Measurements from ENCODE around the gene DNASE1L2.

Gene DNASE1L2

DNA sequence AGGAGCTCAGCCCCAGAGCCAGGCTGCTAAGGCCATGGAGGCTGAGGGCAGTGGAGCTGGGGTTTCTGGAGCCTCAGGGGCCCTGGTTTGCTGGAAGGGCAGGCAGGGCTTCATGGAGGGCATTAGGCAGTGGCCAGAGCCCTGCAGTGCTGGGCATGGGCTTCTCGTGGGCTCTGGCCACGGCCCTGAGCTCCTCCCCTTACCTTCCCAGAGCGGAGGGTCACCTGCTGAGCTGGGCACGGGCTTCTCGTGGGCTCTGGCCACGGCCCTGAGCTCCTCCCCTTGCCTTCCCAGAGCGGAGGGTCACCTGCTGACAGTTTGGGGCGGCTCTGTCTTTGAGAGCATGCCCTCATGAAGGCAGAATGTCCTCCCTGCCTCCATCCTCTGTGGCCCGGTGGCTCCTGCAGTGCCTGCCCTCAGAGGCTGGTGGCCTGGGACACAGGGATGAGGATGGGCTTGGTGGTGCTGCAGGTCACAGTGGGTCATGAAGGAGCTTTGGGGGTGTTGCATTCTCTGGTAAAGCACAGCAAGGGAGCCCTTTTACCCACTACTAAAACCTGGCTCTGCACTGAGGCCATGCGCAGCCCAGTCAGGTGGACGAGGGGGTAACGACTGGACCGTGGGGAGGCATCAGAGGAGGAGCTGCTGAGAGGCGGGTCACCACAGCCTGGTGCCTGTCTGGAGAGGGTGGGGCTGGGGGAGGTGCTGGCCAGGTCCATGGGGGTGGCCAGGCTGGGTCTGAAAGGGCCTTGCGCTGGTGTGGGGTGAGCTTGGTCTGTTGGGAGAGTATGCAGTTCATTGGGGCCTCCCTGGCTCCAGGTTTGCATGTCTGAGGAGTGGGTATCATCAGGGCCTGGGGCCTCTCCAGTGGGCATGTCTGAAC is 34.6 kb downstream of the DNASE1L2 start:
- DNase-seq (ENCODE audit: low read depth): no peak

DNA sequence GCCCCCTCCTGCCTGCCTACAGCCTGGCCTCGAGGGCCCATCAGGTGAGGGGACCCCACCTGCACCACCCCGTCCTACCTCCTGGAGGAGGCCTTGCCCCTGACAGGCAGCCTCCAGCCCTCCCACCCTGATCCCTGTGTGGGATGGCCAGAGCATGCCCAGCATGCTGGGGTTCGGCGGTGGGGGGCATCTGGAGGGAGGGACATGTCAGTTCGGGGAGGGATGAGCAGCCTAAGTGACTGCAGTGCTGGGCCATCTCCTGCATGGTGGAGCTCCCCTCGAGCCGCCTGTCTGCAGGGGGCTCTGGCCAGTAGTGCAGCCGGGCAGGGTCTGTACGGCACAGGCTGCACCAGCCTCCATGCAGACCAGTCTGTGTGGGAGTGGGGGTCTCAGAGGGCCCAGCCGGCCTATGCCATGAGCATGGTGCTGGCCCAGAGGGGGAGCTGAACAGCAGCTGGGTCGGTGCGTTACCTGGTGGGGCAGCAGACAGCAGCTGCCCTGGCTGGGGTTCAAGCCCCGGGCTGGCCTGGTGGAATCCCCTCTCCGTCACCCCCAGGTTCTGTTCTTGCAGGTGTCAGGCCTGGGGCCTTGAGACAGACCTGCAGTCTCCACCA is 35.7 kb downstream of the DNASE1L2 start:
- DNase-seq (ENCODE audit: low read depth): no peak

DNA sequence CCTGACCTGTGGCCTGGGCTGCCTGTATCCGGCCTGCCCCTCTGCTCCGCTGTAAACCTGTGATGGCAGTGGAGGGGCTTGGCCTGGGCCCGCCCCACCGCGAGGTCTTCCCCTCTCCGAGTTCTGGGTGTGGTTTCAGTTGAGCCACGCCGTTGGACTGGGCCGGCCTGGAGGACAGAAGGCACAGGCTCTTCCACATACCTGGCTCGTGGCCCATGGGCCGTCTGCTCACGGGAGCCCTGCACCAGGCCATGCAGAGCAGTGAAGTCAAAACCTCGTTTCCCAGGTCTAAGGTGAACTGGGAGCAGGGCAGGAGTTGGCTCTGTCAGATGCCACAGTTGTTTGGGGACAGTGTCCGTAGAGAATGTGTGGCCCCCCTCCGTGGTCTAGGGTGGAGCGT is 37.2 kb downstream of the DNASE1L2 start:
- no peak for DNase-seq (ENCODE audit: low read depth)

DNA sequence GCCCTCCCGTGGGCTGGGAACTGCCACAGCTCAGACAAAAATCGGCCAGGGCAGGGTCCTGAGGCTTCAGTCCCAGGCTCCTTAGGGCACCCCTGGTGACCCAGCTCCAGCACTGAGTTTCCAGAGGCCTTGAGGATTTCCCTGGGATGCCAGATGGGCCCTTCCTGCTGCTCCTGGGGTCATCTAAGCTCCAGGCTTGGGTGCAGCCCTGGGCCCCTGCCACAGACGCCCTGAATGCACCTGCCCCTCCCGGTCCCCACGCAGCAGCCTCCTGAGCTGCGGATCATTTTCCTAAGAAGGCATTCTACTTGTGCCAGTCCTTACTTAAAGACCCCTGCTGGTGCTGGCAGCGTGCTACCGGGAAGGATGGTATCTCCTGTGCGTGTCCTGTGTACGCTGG is 37.7 kb downstream of the DNASE1L2 start:
- no peak for DNase-seq (ENCODE audit: low read depth)

DNA sequence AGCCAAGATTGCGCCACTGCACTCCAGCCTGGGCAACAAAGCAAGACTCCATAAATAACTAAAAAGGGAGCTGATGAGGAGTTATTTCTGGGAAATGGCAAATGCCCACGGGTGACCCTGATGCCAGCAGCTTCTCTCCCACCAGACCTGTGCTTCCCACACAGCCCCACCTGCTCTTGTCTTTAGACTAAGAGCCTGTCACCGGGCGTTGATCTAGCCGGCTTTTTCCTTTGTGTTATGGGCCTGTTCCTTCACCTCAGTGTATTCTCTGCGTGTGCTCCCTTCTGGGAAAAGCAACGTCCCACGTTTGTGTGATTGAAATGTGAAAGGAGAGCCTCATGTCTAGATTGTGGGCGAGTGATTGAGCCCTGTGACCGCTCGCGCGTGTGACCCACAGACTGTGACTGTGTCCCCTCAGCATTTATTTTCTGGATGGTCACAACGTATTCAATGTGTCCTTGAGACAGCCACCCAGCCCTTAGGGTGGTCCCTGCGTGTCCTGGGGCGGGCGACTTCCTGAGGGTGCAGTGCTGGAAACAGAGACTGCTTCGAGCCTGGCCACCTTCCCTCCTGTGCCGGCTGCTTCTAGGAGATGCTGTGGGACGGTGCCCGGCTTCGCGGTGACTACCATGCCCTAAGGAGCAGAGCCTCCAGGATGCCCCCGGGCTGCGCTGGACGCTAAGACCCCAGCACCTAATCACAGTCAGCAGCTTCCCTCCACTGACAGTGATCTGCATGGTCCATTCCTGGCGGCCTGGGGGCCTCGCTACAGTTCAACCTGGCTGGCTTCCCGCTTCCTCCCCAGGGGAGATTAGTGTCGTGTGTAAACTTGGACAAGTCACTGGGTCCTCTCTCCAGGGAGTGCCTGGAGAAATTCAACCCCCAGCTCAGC is 39.5 kb downstream of the DNASE1L2 start:
- no peak for DNase-seq (ENCODE audit: low read depth)

DNA sequence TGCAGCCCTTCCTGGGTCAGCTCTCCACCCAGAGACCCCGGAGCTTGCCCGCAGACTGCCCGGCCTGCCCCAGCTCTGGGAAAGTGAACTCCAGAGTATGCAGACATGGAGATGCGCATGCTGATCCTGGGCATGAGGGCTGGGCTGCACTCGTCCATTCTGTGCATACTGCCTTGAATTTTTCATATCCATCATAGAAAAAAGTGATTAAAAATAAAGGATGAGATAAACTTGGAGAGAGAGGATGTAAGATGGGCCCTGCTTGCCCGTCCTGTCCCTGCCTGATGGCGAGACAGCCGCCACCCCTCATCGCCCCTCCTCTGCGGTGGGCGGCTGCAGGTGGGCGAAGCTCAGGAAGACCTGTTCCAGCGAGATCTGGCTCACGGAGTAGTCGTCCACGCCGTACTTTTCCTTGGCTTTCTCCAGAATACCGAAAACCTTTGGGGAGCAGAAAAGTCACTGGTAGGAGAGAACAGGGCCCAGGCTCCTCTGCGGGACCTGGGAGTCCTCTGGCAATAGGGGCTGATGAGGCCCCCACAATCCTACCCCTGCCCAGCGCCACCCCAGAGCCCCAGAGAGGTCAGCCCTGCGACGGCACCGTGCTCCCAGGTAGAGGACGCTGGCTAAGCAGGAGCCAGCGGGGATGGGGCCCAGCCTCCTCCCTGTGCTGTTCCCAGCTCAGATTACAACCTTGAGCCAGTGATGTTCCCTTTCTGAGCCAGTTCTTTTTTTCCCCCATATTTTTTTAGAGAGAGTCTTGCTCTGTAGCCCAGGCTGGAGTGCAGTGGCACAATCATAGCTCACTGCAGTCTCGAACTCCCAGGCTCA is 40.3 kb downstream of the DNASE1L2 start:
- DNase-seq (ENCODE audit: low read depth): no peak

DNA sequence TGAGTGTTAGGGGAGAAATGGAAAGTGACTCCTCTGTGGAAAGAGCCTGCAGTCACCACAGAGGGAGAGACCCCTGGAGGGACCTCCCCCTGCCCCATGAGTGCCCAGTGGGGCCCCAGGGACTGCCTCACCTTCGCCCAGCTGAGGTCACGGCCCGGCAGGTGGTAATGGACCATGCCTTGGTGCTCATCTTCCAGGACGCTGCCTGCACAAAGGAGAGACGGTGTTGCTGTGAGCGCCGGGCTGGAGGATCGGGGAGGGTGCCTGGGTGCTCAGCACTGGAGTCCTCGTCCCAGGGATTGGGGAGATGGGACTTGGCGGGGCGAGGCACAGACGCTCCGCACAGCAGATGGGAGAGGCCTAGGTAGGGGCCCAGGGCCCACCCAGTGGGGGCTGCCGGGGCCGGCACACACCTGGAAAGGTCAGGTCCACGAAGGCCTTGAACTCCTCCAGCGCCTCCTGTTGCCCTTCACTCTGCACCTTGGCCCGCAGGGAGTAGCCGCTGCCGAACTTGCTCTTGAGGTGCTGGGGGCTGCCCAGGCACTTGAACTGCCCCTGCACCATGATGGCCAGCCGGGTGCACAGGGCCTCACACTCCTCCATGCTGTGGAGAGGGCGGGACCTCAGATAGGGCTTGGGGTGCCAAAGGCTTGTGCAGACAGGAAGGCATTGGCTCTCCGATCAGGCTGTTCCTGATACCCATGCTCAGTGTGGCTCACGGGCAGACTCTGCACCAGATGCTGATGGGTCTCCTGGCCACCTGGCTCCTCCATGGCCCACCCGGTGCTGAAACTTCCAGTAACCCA is 41.4 kb downstream of the DNASE1L2 start:
- no peak for DNase-seq (ENCODE audit: low read depth)

DNA sequence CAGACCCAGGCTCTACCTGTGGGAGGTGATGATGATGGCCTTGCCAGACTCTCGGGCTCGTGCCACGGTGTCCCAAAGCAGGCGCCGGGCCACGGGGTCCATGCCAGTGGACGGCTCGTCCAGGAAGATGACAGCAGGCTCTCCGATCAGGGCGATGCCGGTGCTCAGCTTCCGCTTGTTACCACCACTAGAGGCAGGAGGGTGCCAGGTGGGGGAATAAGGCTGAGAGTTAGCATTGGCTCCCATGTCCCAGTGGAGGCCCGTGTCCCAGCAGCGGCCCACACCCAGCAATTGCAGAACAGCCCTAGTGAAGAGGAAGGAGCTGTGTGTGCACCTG is 42.0 kb downstream of the DNASE1L2 start:
- no peak for DNase-seq (ENCODE audit: low read depth)

DNA sequence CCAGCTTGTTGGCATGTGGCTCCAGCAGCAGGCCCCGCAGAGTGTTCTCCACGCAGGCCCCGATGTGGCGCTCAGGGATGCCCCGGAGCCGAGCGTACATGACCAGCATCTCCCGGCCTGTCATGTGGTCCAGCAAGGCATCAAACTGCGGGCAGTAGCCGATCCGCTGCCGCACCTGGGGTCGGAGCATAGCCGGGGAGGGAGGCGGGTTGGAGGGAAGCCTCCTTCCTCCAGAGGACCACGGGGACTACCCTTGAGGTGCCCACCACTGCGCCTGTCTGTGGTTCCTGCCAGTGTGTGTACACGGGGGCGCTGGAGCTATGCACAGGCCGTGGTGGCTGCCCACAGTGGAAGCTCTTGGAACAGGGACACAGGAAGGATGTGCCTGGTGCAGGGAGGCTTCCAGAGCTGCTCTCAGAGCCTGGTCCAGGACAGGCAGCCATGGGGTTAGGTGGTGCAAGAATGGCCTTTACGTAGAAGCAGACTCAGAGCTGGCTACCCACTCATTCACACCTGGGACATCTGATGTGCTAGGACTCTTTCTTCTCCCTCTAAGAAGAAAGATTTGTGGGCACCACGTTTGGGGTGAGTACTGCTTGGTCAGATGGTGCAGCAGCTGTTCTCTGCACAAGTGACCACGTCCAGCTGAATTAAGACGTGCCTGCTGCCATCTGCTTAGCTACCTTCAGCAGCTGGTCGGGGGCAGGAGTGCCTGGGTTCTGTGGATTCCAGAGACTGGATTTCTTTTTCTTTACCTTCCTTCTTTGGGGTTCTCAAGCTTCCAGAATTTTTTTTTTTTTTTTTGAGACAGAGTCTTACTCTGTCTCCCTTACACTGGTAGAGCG is 42.9 kb downstream of the DNASE1L2 start:
- no peak for DNase-seq (ENCODE audit: low read depth)

DNA sequence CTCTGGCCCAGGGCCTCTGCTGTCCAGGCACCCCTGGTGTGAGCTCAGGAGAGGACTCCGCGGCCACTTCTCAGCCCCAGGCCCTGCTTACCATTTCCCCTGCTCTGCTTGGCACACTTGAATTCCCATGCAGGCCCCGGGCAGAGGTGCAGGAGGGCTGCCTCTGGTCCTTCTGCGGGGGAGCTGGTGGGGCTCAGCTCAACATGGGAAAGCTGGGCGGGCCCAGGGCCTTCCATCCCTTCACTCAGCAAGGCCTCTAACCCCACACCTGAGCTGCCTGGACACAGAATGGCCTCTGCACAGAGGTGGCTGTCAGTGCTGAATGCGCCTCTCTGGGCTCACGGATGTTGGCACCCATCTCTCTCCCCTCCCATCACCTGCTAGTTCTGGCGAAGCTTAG is 44.2 kb downstream of the DNASE1L2 start:
- DNase-seq (ENCODE audit: low read depth): no peak

DNA sequence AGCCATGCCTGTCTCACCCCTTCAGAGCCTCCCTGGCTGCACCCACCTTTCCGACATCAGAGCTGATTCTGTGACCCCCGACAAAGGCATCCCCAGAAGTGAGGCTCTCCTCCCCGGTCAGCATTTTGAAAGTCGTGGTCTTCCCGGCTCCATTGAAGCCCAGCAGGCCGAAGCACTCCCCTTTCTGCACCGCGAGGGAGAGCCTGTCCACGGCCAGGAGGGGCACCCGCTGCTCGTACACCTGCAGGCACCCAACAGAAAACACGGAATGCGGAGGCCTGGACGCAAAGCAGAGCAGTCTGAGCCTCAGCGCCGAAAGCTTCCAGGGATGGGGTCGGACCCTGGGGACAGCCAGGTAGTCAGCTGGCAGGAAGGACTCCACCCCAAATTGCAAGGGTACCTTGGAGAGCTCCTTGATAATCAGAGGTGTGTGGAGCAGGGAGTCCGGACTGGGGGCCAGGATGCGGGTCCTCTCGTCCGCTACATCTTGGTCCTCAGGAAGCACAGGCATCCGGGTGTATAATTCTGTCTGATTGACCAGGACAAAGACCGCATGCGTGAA is 44.8 kb downstream of the DNASE1L2 start:
- no peak for DNase-seq (ENCODE audit: low read depth)

DNA sequence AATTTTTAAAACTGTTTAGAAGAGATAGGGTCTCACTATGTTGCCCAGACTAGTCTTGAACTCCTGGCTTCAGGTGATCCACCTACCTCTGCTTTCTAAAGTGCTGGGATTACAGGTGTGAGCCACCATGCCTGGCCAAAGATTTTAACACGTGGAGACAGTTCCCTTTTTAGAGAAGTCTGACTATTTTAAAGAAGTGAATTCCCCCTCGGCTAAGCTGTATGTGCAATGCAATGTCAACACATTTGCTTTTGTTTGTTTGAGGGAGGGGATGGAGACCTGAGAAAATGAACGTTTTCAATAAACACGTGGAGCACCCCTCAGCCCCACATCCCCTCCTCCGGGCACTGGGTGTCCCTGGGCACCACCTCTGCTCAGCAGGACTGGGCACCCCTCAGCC is 46.0 kb downstream of the DNASE1L2 start:
- no peak for DNase-seq (ENCODE audit: low read depth)

DNA sequence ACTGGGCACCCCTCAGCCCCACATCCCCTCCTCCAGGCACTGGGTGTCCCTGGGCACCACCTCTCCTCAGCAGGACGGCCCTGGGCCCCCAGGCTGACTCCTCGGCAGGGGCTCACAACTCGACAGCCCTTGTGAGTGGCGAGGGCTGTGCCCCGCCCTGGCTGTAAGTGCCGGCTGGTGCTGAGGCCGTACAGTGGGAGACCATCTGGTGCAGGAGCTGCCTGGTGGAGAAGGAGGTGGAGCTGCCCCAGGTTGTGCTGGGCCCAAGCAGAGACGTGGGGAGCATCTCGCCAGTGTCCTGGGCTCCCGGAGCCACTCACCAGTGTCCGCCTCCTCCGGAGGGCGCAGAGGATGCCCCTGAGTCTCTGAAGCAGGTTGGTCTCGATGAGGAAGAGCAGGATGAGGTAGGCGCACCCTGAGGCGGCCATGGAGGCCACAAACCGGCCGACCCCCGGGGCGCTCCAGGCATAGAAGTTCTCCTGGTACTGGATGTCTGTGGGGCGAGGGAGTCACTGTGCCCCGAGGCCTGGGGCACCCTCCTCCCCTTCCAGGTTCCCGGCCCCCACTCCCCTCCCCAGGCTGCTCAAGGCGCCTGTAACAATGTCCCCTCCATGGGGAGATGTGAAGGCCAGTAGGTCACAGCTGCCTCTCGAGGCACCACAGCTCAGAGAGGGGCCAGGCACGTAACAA is 46.8 kb downstream of the DNASE1L2 start:
- no peak for DNase-seq (ENCODE audit: low read depth)

DNA sequence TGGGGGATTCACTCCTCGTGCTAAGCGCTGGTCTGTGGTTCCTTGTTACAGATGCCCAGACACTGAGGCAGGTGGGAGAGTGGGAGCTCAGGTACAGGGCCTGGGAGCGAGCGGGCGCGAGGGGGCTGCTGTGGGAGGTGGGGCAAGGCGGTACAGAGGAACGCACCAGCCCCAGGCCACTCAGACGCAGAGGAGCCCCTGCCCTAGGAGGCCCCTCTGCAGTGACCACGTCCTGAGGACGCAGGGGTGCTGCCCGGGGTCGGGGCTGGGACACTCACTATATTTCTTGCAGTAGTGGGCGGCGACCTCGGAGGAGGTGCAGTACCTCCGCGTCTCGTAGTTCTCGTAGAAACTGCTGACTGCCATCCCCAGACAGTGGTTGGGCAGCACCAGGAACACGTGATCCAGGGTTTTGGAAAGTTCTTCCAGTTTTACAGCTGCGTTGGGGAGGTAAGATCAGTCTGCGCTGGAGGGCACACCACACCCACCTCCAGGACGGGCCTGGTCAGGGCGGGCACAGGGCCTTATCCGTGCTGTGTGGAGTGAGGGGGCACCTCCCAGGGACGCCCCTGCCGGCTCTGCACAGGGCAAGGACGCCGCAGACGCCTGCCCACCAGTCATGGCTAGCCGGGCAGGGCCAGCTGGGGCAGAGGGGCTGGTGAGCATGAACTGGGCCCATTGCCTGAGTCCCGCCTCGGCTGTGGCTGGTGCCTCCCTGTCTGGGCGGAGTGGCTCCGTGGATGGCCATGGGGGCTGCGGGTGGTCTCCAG is 47.9 kb downstream of the DNASE1L2 start:
- DNase-seq (ENCODE audit: low read depth): no peak

DNA sequence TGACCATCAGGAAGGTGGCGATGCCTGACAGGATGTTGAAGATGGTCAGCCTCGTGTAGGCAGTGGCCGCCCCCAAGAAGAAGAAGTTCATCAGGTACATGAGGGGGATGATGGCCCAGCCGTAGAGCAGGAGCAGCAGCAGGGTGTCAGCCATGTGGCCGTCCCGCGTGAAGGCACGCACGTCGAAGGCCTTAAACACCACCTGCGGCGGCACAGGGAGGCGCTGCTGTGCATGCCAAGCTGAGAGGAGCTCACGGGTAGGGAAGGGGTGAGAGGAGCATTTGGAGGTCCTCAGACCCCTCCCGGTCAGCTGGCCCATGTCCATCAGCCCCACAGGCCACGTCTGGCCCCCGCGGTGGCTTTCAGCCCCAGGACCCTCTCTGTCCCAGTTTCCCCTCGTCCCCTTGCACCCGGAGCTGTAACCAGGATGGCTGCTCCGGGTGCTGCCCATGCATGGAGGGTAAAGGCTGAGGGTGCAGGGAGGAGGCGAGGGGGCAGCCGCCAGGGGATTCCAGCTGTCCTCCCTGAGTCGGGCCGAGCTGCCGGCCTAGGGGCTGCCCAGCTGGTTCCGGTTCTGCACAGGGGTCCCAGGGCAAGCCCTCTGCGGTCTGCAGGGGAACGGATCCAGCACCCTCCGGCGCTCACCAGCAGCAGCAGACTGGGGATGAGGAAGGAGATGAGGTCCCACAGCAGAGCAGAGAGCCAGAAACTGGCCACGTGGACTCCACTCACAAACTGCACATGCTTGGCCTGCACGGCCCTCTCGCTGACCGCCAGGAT is 48.7 kb downstream of the DNASE1L2 start:
- no peak for DNase-seq (ENCODE audit: low read depth)

DNA sequence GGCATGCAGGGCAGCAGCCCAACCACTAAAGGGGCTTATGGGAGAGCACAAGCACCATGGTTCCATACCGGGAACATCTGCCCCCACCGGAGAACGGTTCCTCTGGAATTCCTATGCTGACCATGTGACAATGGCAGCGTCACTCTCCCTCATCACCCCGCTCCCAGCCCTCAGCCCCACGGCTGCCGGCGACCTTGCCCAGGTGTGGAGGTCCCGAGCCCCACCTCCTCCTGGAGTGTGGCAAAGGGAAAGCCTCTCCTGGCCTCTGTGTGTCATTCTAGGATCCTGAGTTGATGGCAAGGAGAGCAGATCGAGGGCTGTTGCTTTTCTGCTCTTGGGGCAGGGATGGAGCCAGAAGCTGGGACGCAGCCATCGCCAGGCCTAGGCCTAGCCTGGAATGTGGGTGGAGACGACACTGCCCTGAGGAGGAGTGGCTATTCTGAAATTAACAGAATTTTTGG is 49.5 kb downstream of the DNASE1L2 start:
- DNase-seq (ENCODE audit: low read depth): no peak

DNA sequence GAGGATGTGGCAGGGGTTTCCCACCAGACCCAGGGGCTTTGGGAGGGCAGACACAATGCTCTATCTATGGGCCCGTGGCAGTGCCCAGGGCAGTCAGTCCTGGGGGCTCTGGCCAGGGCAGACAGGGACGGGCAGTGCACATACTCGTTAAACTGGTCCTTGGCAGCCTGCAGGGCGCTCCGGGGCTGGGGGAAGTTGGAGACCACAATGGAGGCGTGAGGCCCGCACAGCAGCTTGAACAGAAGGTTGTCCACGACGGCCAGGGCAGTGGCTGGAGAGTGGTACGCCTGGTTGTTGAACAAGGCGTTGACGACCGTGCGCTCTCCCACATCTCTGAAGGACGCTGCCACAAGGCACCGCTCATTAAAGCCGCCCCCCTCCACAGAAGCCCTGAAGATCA is 50.3 kb downstream of the DNASE1L2 start:
- DNase-seq (ENCODE audit: low read depth): no peak

Data from stimulated activated CD8-positive, alpha-beta memory T cell treated with anti-CD3 and anti-CD28 coated beads, Interleukin-7, amount 100 ng/mL, for 24 hours (primary cell).